IPS DF 4.7 (cell line): ENCODE measurements around the gene CNOT6L.
"Not testable (repeated sequence)": the region's sequence is repeated elsewhere in the genome, so short reads cannot be mapped to it uniquely, and the experiment has no call there.

Experiments used
- DNase-seq: peaks from one replicate; pipeline ENCODE4 v3.0.0-alpha.2; 2013; ENCODE audit warnings: low spot score; ENCODE audit errors: extremely low read depth

CNOT6L gene

DNA sequence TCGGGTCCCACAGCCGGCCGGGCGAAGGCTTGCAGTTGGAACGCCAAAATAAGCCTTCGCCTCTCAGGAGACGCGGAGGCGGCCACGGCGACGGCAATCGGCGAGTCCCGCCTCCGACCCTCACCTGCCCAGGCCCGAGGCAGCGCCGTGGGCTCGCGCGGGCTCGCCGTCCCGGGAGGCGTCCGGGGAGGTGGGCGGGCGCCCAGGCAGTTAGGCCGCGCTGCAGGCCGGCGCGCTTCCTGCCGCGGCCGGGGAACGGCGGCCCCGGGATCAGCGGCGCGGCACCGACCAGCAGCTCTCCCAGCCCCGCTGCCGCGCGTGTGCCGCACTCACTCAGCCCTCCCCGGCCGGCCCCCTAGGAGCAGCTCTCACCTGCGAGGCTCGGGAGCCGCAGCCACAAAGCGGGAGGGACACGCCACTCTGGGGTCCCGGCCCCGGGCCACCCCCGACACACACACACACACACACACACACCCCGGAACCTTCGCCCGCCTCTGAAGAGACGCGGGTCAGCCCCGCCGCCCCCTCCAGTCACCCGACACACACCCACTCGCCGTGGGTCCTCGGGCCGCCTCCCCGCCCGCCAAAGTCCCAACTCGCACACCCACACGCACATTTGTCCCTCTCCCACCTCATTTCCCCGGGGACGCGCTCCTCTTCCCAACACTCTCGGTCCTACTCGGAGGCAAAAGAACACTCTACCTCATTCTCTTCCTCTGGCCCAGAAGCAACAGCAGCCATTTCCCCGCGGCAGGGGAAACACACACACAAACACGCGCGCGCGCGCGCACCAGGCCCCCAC is at the start of gene CNOT6L:
TSS of gene CNOT6L (minus strand) at position 767 of the 802 bp plus-strand sequence. CDS start at position 707, 60 bp downstream.
- DNase-seq, result no peak

- DNase-seq, result no peak
Measured at GRCh38 chr4:77865259-77865658, 46.1 kb upstream of the CNOT6L start.

DNA sequence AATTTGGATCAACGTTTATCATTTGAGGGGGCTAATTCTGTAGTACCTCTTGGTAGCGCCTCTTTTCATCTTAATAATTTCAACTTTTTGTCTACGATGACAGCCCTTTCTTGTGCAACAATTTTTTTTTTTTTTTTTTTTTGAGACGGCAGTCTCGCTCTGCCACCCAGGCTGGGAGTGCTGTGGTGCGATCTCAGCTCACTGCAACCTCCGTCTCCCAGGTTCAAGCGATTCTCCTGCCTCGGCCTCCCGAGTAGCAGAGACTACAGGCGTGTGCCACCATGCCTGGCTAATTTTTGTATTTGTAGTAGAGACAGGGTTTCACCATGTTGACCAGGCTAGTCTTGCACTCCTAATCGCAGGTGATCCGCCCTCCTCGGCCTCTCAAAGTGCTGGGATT is 44.2 kb upstream of the CNOT6L start:
- DNase-seq, result not testable (repeated sequence)

- DNase-seq, result peak; percentile 82
Measured at GRCh38 chr4:77862478-77863216, 43.5 kb upstream of the CNOT6L start, which contains the start of gene MRPL1. MRPL1 (plus strand) TSS chr4:77862830; CDS start chr4:77862849, 19 bp downstream.

DNA sequence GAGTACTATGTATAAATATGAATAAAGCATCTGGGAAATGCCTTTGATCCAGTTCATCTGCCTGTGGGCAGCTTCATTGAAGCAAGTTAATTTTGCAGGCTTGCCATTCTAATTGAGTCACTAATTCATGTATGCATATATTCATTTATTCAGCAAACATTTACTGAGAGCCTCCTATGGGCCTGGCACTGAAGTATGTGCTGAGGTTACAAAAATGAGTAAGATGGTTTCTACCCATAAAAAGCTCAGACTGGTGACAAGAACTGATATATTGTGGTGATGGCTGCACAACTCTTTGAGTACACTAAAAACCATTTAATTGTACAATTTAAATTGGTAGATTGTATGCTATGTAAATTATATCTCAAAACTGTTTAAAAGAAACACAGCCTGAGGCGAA is 42.3 kb upstream of the CNOT6L start:
- no peak for DNase-seq

DNA sequence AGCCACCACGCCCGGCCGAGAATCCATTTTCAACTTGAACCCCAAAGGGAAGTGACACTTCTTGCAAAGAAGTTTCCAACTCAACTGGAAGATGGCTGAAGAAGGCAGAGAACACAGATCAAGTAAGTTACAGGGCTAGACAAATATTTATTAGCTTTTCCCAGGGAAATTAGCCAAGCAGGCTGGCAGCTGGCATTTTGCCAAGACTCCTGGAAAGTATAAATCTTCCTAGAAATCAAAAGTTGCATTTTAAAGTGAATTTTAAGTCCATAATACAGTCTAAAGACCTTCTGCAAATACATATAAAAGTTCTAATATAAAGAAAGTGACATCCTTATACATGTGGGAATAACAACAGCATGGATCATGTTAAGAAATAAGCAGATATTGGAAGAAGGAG is 40.1 kb upstream of the CNOT6L start:
- DNase-seq, result no peak

- no peak for DNase-seq
Measured at GRCh38 chr4:77856152-77856551, 37.0 kb upstream of the CNOT6L start.

DNA sequence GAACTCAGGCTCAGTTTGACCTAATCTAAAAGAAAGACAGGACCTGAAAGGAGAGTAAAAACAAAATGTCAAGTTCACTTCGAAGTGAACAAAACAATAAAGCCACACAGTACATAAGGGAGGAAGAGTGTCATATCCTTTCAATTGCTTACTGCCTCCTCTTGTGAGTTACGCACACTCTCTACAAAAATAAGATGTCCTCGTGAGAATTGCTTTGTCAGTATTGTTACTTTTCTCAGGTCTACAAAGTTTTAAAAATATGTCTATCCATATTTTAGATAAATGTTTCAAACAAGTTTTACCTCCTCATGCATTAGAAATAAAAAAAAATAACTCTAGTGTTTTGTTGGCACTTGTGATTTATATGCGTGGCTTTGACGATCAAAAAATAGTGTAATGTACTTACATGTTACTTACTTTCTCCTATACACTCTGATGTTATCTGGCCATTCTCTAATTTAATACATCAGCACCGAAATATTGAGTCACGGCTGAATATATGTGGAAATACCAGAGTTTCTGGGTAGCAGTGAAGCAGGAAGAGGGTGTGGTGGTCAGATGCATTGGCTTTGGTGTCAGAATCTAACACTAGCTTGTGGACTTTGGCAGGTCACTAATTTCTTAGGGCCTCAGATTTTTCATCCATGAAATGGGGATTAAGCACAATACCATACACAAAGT is 35.4 kb upstream of the CNOT6L start:
- DNase-seq, result no peak

DNA sequence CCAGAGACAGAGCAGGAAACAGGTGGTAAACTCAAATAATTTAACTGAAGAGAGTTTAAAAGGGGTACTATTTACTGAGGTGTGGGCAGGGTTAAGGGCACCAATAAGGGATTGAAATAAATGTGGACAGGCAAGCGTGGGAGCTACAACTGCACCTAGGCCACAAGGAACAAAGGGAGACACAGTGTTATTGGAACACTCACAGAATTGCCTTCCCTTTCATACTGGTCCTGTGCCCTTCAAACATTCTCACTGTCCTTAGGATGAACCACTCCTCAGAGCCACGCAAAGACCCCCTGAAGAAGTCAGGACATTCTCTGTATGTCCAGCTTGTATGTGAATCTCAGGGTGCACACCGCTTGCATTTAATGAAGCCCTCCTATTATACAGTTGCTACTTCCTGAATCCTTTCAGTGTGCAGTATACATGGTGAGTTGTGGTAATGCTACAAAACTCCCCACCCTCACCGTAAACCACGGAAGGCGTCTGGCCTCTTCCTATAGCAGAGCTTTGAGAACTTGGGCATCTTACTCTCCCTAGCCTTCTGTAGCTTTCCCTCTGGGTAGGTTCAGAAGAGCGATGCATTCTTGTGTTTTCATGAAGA is 33.8 kb upstream of the CNOT6L start:
- no peak for DNase-seq

GRCh38 chr4:77849278-77849965 is 30.3 kb upstream of the CNOT6L start:
- no peak for DNase-seq

- DNase-seq, result no peak
Measured at GRCh38 chr4:77848508-77848907, 29.3 kb upstream of the CNOT6L start.

- no peak for DNase-seq
Measured at GRCh38 chr4:77845929-77846328, 26.8 kb upstream of the CNOT6L start.

- DNase-seq, result no peak
Measured at GRCh38 chr4:77845400-77845799, 26.2 kb upstream of the CNOT6L start.

DNA sequence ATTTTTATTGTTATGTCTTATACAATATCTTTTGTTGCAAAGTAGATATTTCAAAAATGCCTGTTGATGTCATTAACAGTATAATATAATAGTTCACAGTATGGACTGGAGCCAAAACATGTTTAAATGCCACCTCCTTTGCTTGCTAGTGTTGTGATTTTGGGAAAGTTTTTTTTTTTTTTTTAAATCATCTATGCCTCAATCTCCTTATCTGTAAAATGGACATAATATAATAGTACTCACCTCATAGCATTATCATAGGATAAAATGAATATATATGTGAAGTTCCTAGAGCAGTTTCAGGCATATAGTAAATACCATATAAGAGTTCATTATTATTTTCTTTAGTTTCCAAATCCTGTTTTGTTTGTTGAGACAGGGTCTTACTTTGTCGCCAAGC is 25.2 kb upstream of the CNOT6L start:
- DNase-seq, result no peak

- no peak for DNase-seq
Measured at GRCh38 chr4:77843628-77844027, 24.5 kb upstream of the CNOT6L start.

DNA sequence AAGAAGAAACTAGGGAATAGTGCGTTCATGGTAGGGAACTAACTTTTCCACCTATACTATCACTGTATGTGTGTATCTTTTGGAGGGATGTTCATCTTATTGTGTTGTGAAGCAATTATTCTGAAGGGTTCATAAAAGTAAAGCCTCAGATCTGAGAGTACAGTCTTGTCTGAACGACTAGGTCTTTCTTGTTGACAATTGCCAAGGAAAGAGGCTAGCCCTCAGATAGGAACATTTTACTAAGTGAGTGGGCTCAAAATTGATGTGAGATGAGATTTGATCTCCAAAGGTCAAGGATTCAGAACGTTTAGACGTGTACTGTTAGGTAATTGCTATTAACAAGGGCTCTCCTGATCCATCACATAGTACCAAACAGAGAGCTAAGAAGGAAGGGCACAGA is 15.2 kb upstream of the CNOT6L start:
- no peak for DNase-seq

DNA sequence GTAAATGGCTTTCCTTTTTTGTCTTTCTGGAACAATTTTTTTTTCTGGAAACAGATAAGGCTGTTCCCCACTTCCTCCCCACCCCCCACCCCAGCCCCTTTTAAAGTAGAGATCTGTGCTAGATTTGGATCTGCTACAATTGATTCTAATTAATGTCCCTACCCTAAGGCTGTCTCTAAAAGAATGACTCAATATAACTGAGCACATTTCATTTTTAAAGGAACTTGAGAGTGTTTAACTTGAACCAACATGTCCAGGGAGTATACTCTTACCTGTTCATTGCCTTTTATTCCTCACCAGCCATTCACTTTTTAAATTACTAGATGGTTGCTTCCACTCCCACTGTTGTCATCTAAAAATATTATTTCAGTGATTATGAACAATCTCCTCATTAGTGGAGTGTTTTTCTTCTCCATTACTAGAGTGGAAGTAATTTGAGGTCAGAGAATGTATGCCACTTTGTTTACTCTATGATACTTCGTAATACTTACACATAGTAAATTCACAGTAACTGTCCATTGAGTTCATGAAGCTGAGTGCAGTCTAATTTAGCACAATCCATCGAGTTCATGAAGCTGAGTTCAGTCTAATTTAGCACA is 14.1 kb upstream of the CNOT6L start:
- no peak for DNase-seq

- DNase-seq, result no peak
Measured at GRCh38 chr4:77827343-77827742, 8.2 kb upstream of the CNOT6L start.

DNA sequence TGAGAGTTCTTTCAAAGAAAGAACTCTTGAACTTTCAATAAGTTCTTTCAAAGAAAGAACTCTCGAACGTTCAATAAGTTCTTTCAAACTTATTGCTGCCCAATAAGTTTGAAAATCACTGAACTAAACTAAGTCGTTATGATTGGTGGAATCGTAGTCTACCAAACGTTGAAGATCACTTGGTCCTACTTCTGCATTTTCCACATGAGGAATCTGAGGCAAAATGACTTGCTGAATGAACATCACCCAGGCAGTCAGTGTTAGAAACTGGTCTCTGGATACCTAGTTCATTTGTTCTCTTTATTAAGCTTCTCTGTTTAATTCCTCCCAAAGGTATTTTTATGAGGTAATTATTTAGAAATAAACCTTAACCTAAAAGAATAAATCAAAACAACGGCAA is 7.1 kb upstream of the CNOT6L start:
- no peak for DNase-seq

DNA sequence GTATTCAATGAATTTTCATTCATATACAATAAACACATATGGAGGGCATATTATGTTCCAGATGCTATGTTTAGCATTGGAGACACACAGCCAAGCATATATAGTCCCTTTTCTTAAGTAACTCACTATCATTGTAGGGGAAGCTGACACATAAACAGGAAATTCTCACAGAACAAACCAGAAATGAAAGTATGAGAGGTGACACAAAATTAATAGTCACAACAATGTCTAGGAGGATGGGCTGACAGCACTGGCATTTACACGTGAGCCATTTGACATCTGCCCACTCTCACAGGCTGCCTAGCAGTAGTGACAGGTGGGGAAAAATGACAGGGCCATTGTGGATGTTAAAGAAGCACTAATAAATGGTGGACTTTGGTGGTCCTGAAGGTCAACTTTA is 2.6 kb upstream of the CNOT6L start:
- no peak for DNase-seq
